DMS 273 (cell line): Measurements from ENCODE around the gene RBL2.

Experiments
- DNase-seq: peaks from one replicate; lab custom pipeline; 2025; ENCODE audit not compliant: unreplicated experiment; lab: John Stamatoyannopoulos, UW

The RBL2 gene

DNA sequence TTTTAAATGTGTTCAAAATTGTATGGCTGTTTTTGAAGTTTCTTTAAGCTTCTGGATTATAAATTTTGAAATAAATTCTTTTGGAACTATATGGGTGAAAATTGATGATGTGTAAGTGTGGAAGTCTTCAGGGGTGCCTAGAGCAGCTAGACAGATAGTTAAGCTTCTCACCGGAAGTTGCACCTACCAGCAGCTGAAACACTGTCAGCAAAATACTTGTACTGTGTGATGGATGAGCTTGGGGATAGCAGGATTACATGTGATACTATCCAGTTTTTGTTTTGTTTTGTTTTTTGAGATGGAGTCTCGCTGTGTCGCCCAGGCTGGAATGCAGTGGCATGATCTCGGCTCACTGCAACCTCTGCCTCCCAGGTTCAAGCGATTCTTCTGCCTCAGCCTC is 19.7 kb downstream of the RBL2 start:
- DNase-seq, result no peak

DNA sequence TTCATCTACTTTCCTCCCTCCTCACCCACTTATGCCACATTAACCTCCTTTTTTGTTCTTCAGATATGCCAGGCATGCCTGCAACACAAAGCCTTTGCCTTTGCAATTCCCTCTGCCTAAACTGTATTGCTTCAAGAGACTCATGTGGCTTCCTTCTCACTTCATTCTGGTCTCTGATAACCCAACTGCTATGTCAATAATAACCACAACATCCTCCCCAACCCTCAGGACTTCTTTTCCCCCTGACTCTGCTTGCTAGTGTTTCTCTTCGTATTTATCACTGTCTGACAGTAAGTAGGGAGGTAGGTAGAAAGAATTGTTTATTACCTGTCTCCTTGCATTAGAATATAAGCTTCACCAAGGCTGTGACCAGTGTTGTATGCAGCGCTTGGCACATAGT is 22.4 kb downstream of the RBL2 start:
- DNase-seq, result no peak

DNA sequence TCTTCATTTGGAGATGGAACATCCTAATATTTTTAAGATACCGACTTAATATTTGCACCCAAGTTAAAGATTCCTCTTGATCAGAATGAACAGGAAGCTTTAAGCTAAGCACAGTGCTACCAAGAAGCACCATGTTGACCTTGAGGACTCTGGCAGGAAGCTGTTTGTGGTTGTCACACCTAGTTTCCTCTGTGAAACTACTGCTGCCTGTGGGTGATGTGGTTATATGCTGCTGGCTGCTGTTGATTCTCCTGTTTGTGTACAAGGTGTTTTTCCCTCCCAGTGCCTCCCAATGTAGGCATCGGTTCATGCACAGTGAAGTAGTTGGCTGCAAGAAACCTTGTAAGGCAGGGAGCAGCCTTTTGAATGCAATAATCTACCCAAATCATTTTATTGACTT is 23.4 kb downstream of the RBL2 start:
- no peak for DNase-seq

DNA sequence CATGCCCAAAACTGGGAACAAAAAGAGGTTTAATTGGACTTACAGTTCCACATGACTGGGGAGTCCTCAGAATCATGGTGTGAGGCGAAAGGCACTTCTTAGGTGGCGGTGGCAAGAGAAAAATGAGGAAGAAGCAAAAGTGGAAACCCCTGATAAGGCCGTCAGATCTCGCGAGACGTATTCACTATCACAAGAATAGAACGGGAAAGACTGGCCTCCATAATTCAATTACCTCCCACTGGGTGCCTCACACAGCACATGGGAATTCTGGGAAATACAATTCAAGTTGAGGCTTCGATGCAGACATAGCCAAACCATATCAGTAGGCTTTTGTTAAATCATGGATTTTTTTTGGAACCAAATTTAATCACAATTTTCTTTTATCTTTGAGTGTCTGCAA is 24.4 kb downstream of the RBL2 start:
- no peak for DNase-seq

DNA sequence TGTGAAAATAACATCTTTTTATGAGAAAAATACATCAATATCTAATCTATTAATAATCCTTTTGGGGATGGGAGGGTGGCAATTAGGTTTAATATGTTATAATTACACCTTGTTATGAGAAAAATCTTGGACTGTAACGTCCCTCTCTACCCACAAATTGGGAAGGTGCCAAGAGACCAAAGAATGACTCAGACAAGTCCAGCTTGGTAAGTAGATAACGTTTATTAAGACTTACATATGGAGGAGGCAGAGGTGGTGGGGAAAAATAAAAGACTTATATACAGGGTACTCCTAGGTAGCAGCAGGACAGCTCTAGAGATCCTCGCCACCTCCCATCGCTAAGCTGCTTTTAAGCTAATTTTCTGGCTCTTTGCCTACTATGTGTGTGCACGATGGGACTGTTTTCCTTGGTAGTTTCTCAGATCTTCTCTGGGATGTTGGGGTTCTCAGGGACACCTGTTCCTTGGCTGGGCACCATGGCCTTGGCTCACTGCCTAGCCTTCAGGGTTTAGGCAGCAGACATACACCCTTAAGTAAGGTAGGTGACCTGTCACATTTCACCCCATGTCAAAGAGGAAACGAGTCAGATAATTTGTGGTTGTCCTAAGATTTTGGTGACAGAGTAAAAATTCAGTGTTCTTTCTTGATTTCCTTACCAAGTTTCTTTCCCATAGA is 31.5 kb downstream of the RBL2 start:
- DNase-seq, result peak; percentile 78

DNA sequence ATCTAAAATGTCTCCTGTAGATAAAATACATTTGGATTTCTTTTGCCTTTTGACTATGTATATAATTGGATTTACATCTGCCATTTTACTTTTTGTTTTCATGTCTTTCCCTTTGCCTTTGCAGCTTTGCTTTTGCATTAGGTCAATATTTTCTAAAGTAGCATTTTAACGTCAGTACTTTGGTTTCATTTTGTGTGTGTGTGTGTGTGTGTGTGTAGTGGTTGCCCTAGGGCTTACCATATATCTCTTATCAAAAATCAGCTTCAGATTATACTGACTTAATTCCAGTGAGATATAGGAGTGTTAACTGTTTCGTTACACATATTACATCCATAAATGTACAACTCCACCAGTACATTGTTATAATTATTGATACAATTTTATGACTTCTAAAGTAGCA is 42.6 kb downstream of the RBL2 start:
- no peak for DNase-seq

DNA sequence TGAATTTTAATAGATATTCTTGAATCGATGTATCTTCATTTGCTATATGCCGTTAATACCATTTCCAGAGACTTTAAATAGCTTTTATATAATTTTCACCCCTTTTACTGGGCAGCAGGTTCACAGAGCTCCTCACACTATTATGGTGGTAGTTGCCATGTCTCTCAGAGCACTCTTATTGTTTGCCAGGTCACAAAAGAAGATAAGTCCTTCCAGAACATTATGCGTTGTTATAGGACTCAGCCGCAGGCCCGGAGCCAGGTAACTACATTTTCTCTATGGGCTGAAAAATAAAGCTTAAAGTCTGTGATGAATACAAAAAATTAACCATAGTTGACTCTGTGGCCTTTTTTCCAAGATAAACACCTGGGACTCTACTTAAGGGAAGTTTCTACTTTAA is 44.7 kb downstream of the RBL2 start:
- DNase-seq, result no peak

DNA sequence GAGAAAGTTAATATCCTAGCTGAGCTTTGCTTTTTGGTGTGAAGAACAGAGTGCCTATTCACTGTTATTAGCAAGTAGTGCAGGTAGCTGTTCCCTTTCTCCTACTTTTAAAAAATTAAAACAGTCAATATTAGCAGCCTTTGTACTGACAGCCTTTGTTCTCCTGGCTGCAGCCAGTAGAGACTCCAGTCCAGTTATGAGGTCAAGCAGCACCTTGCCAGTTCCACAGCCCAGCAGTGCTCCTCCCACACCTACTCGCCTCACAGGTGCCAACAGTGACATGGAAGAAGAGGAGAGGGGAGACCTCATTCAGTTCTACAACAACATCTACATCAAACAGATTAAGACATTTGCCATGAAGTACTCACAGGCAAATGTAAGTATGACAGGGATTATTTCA is 46.1 kb downstream of the RBL2 start:
- DNase-seq, result no peak

DNA sequence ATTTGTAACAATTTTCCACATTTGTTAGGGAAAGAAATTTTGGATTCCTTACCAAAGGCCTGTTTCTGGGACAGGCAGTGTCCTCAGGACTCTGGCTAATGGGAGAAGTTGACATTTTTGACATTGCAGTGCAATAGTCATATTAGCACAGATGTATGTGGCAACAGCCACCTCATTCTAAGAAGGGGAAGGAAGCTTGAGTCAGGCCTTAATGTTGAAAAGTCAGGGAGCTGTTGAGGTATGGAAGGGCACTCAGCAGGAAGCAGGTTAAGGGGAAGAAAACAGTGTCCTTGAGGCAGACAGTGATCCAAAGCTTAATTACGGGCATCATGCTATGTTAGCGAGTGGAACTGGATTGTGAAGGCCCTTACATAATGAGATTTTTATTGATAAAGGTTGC is 47.9 kb downstream of the RBL2 start:
- DNase-seq, result no peak

DNA sequence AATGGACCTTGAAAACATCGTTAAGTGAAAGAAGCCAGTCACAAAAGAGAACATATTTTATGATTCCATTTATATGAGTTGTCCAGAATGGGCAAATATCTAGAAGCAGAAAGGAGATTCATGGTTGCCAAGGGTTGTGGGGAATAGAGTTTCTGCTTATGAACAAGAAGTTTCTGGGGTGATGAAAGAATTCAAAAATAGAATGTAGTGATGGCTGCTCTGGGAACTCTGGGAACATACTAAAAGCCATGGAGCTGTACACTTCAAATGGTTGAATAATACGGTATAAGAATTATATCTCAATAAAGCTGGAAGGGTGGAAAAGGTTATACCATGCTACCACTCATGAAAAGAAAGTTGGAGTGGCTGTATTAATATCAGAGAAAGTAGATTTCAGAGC is 50.3 kb downstream of the RBL2 start:
- DNase-seq, result no peak

DNA sequence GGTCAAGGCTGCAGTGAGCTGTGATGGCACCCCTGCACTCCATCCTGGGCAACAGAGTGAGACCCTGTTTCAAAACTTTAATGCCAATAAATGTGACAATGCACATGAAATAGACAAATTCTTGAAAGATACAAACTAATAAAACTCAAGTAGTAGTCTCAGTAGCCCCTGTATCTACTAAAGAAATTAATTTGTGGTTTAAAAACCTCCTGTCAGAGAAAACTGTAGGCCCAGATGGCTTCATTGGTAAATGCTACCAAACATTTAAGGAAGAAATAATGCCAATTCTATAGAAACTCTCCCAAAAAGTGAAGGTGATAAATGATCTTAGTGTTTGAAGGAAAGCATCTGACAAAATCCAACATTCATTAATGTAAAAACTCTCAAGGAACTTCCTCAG is 52.0 kb downstream of the RBL2 start:
- no peak for DNase-seq

DNA sequence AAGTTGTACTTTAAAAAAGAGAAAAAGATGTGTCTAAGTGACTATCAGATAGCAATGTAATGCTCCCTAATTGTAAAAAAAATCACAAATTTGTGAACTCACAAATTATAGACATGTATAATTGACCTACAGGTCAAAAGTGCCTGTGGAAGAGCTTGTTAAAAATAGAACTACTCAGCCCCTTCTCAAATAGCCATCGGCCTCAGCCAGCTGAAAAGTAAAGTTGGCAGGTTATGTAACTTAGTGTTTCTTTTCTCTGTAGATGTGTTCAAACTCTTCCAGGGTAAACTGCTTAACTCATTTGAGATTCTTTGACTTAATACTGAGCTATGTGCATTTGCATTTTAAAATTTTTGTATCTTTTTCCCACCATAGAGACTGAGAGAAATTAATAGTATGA is 55.5 kb downstream of the RBL2 start:
- DNase-seq, result no peak

DNA sequence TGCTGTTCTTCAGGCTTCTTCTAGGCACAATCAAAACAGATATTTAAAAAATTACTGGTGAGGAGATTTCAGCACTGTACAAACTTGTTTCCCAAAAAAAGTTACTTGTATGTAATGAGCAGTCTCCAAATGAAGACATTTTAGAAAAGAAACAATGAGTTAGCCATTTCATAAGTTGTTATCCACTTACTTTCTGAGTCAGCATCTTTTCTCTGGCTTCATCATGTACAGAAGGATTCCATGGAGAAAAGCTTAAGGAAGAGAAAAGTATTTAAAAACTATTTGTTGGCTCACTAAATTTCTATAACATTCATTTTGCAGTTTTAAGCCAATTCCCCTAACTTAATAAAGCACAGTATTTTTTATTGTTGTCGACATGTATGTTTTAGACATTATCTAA is 58.2 kb downstream of the RBL2 start:
- no peak for DNase-seq

DNA sequence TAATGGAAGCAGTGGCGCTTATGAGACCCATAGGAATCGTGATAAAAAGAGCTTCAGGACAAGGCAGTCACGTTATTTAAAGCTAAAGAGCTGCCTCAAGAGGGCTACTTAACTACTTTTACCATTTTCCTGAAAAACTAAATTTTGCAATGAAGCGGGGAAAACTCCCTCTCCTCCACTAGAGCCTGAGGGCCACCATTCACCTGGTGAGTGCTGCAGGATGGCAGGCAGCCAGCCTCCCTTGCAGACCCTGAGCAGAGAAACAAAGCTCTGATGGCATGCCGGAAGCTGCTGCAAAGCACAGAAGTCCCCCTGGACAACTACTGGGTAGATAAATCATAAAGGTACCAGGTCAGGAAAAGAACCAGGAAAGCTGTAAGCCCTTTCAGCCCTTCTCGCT is 60.4 kb downstream of the RBL2 start:
- no peak for DNase-seq

DNA sequence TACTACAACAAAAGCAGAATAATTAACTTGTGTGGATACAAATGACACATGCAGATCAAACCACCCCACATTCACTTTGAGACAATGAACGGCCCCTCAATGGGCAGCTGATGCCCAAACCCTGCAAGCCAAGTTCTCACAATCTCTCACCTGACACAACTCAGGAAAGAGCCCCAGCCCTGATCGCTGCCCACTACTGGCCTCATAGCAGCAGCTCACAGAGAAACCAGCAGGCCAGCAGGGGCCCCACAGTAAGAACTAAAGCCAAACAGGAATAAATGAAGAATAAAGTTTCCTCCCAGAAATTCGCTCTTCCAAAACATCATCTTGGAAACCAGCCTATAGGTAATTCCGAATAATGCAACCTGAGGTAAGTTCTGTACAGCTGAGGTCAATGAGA is 61.1 kb downstream of the RBL2 start:
- DNase-seq, result no peak

DNA sequence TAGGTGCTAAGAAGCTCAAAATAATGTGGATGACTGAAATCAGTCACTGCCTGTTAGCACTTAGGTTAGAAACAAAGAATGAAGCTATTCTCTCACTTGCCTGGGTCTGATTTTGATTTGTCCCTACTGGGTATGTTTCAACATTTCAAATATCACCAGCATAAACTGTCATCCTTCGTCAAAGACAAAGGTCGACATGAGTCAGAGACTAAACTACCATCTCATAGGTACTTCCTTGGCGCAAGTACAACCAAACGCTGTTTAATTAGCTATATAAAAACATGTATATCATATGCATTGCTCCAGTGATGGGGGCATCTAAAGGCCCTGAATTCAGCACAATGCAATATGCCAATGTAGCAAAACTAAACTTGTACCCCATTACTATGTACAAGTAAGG is 64.7 kb downstream of the RBL2 start:
- DNase-seq, result no peak

DNA sequence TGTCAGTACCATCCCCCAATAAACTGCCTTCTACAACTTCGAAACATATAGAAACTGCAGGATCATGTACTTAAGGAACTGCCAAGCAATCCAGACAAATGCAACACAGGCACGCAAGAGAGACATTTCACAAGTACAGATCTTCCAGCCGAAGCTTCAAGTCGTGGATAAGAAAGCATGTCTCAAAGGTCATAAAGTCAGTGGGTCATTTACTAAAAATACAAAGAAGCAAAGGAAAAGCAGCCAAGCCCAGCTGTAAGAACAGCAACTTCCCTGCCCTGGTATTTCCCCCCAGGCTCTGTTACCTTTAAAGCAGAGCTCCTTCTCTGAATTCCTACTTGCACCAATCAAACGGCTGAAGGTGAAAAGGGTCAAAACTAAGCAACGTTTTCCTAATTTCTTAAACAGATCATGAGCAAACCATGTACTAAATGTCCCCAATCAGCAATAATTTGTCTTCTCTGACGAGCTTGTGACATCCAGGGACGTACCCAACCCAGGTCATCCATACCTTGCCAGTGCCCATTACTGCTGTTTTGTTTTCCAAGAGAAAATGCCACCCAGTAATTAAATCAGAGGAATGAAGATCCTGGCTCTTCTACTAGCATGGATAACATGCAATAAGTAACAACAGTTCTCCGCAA is 67.1 kb downstream of the RBL2 start:
- DNase-seq, result no peak

DNA sequence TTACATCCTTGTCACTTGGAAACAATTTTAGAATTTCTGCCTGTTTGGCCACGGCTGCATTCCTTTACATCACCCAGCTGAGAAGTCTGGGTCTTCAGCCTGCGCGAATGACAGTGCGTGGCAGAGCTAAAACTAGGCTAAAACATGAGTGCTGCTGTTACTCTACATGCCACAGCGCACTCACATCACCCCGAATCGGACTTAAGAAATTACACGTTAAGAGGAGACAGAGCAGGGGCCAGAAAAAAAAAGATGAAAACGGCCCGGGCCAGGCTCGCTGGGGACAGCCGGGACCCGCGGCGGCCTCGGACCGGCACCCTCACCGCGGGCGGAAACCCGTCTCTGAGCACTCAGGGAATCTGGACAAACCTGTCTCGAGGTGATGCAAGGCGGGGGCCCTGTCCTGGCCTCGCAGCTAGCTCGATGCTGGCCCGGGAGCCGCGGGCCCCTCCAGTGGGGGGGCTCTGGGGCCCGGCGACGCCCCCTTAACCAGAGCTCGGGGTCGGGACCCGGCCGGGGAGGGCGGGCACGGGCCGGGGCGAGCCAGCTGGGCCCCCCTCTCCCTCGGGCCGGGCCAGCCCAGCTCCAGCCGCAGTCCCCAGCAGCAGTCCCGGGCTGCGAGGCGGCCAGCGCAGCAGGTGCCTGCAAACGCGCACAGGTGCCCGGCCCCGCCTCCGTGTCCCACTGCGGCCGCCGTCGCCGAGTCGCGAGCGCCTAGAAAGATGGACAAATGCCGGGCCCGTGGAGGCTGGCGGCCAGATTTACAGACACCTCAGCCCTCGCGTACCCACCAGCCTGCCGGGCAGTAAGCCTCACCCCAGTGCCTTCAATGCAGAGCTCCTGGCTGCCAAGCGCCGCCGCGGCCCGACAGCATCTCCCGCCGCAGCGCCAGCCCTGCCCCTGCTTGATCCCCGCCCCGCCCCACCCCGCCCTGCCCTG is 68.3 kb downstream of the RBL2 start, which contains the start of gene AKTIP:
AKTIP (minus strand) TSS at position 879 of the 939 bp plus-strand sequence. CDS start 2,950 bp downstream, outside the sequence.
- peak; percentile 50 for DNase-seq

DNA sequence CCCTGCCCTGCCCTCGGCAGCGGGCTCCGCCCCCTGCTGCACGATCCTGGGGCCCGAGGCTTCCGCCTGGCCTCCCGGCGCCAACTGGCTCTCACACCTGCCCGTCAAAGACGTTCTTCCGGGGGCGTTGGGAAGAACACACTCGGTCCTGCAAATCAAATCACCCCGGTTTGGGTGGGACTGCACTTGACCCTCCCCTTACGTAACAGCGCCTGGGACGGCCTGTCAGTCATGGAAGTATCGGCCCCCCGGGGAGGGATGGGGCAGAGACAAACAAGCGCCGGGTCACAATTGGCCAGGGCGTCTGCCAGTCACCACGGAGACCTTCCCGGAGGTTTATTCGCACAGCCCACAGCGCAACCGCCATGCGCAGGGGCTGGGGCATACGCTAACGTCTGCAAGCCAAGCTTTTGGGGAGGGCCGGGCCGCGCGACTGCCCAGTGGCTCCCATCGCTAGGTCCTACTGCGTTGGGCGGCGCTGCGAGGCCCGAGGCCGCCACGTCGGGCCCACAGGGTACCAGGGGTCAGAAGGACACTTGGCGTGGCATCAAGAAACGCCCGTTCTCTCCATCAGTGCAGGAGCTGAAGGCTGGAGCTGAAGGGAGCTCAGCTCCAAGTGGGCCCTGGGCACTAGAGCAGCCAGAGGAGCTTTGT is 69.1 kb downstream of the RBL2 start:
- peak; percentile 100 for DNase-seq

DNA sequence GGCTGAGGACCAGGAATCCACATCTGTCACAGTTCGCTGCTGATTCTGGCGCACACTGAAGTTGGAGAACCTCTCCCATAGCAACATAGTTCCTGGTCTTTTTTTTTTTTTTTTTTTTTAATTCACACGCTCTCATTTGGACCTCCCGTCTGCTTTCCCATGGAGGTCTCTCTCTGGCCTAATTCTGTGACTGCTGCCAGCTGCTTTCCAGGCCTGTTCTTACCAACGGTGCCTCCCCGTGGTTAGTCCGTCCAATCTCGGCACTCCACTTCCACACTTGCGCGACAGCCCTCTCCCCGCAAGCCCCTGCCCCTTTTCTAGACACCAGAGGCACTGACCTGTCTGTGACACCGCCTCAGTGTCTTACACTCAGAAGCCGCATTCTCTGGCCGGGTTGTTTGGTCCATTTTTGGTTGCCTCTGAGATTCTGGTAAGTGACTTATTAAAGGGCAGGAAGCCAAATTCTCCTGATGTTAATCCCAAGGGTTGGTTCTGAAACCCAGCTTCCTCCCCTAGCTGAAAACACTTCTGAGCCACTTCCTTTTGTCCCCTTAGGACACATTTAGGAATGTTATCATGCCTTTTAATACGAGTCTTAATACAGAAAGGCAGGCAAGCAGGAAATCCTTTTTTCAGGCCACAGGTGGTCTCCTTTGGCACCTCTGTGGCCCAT is 69.9 kb downstream of the RBL2 start:
- DNase-seq, result peak; percentile 83

DNA sequence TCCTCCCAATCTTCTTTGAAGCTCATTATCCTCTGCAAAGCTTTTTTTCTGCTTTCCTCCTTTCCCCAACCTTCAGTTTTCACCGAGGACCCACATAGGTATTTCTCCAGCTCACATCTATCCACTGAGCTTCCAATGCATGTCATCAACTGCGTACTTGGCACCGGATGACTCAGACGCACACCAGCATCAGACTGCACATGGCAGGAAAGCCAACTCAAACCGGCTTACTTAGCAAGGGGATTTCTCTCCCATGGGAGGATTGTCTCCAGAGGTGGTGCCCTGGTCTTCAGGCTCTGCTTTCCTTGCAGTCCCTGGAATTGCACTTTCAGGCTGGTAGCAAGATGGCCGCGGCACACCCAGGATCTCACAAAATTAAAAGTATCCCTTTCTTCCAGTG is 70.4 kb downstream of the RBL2 start:
- no peak for DNase-seq
